Skin of body (tissue), 2 donors: Measurements from ENCODE around the gene BCKDHA. TPM values are rescaled to one million over a fixed set of nuclear protein-coding genes. Genes with fewer than 3 reads are reported as not detected.
A peak's percentile ranks its signal among the peaks of the same experiment; 100 is the strongest.
"Not testable (repeated sequence)": the region's sequence is repeated elsewhere in the genome, so short reads cannot be mapped to it uniquely, and the experiment has no call there.

Experiments
- DNase-seq: peaks from one replicate; lab custom pipeline; 2025; lab: John Stamatoyannopoulos, UW
- total RNA-seq: library from RNA; depleted of rRNA; stranded (reverse); fragments of >200 nt; gene quantifications from one replicate; pipeline ENCODE4 v1.2.3, GENCODE V29; 2014

Gene BCKDHA
- total RNA-seq, 1 donor from 2014 or later, result 36.5 TPM

DNA sequence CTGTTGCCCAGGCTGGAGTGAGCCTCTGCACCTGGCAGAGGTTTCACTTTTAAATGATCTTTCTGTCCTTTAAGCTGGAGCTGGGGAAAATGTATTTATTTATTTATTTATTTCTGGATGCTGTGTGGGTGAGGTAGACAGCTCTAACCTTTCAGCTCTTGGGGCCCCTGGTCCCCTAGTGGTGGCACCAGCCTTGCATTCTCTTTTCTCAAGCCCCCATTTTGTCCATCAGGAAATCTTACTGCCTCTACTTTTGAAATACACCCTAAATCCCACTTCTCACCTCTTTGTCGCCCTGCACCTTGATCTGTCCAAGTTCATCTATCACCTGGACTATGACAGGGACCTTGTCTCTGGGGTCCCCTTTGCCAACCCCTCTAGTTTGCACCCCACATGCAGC lies 31.5 kb upstream of the BCKDHA start:
- DNase-seq, result no peak

DNA sequence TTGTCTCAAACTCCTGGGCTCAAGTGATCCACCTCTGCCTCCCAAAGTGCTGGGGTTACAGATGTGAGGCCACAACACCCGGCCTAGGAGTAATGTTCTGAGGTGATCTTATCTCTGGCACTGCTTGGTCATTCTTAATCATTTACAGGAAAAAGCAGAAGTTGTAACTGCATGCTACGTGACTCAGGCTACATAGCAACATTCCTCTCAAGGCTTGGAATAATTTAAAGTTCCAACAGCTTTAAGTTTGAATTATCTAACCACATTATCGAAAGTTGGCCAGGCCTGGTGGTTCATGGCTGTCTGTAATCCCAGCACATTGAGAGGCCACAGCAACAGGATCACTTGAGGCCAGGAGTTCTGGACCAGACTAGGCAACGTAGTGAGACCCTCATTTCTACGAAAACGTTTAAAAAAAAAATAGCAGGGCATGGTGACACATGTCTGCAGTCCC lies 29.7 kb upstream of the BCKDHA start:
- no peak for DNase-seq

DNA sequence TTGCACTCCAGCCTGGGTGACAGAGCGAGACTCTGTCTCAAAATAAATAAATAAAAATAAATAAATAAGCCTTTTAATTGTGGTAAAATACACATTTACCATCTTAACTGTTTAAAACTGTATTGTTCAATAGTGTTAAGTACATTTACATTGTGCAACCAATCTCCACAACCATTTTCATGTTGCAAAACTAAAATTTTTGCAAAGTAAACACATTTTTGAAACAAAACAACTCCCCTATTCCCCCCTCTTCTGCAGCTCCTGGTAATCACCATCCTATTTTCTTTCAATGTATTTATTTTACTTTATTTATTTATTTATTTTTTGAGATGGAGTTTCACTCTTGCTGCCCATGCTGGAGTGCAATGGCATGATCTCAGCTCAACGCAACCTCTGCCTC lies 27.8 kb upstream of the BCKDHA start:
- DNase-seq, result no peak

DNA sequence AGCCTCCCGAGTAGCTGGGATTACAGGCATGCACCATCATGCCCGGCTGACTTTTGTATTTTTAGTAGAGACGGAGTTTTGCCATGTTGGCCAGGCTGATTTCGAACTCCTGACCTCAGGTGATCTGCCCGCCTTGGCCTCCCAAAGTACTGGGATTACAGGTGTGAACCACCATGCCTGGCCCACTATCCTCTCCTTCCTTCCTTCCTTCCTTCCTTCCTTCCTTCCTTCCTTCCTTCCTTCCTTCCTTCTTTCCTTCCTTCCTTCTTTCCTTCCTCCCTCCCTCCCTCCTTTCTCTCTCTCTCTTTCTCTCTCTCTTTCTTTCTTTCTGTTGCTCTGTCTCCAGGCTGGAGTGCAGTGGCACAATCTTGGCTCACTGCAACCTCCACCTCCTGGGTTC lies 26.5 kb upstream of the BCKDHA start:
- DNase-seq, result not testable (repeated sequence)

DNA sequence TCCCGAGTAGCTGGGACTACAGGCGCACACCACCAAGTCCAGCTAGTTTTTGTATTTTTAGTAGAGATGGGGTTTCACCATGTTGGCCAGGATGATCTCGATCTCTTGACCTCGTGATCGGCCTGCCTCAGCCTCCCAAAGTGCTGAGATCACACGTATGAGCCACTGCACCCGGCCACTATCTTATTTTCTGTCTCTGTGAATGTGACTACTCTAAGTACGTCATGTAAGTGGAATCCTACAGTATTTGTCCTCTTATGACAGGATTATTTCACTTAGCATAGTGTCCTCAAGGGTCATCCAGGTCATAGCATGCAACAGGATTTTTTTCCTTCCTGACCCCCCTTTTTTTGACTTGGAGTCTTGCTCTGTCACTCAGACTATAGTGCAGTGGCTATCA lies 26.1 kb upstream of the BCKDHA start:
- no peak for DNase-seq

DNA sequence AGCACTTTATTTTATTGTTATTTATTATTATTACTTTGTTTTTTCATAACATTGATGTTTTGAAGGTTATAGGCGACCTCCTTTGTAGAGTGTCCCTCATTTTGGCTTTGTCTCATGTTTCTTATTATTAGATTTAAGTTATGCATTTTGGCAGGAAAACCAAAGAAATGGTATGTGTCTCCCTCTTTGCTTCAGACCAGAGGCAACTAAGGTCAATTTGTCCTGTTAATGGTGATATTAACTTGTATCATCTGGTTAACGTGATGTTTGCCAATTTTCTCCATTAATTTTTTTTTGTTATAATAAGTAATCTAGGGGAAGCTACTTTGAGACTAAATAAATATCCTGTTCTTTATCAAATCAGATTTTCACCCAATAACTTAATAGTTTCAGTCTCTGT lies 25.1 kb upstream of the BCKDHA start:
- DNase-seq, result no peak

DNA sequence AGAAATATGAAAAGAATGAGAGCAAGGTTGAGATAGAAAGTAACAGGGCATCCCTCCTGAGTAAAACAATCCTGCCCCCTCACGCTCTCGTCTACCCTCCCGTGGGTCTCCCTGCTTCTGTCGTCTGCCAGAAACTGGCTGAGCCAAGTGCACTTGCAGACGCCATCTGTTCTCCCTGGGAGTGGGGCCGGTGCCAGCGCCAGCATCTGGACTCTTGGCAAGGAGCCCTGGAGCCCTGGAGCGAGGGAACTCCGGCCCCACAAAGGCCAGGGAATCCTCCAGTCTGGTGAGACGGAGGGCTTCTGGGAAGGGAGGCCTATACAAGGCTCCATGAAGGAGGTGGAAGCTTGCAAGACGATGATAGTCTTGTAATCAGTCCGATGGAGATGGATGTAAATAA lies 23.6 kb upstream of the BCKDHA start:
- DNase-seq, result peak; percentile 84

DNA sequence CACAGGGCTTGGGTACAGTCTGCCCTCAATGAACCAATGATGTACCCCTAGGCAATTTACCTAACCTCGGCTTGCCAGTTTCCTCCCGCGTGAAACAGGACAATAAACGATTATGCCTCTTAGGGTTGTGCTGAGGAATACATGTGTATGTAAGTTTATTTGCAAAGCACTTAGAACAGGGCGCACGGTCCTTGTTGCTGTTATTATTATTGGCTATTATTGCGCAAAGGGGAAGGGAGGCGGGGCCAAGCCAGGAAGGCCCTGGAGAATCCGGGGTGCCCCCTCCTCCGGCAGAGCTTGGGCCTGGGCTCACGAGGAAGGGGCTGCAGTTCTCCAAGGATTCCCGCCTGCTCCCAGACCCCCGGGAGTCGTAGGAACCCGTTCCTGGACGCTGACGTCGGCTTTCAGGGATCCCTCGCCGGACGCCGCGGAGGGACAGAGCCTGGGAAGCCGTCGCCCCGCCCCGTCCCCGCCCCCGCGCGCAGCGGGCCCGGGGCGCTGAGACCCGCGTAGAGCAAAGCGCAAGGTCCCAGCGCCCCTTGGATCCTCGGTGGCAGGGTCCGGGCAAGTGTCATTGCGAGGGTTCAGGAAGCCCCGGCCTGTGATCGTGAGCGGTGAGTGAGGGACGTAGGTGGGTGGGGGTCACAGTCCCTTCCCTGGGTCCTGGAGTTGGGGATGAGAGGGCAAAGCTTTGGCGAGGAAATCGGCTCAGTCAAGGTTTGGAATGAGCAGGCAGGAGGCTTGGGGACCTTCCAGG lies 21.2 kb upstream of the BCKDHA start, which contains the start of gene TMEM91:
Gene TMEM91 (plus strand): TSS at position 293 of the 757 bp plus-strand sequence. CDS start 1,777 bp downstream, outside the sequence.
- no peak for DNase-seq

DNA sequence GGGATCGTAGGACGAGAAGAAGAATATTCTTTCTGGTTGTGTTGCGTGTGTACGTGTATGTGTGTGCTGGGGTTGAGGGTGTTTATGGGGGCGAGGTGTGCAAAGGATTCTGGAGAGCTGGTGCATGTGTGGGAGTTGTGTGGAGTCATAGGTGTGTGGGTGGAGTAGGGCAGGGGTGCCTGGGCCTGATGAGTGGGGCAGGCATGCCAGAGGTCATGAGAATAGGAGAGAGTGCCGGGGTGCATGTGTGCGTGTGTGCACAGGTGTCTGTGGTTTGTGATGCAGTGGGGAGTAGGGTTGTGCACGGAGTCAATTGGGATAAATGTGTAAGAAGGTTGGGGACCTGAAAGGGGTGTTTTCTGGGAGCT lies 20.6 kb upstream of the BCKDHA start:
- DNase-seq, result no peak

DNA sequence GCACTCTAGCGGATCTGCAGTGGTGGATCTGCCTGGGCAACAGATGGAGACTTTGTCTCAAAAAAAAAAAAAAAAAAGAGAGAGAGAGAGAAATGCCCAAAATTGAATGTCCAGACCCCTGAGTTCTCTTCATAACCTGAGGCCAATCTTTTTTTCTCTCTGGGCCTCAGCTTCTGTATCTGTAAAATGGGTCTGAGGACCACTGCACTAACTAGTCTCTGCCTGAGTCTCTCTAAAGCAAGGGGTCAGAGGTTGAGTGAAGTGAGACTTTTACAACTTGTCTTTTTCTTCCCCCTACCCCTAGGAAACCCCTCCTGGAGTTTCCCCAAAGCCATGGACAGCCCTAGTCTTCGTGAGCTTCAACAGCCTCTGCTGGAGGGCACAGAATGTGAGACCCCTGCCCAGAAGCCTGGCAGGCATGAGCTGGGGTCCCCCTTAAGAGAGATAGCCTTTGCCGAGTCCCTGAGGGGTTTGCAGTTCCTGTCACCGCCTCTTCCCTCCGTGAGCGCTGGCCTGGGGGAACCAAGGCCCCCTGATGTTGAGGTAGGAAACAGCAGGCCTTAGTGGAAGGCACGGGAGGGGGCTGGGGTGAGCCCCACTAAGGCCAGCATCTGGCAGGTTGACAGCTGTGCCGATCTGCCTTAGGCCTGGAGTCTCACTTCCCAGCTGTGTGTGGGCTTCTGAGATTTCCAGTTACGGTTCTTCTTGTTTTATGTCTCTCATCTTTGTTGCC lies 19.5 kb upstream of the BCKDHA start:
- DNase-seq, result no peak

DNA sequence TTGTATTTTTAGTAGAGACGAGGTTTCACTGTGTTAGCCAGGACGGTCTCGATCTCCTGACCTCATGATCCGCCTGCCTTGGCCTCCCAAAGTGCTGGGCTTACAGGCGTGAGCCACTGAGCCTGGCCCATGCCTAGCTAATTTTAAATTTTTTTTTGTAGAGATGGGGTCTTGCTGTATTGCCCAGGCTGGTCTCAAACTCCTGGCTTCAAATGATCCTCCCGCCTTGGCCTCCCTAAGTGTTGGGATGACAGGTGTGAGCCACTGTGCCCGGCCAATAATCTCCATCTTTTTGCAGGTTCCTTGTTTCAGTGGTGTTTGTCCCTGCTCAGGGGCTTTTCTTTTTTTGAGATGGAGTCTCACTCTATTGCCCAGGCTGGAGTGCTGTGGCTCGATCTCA lies 16.1 kb upstream of the BCKDHA start:
- DNase-seq, result not testable (repeated sequence)

DNA sequence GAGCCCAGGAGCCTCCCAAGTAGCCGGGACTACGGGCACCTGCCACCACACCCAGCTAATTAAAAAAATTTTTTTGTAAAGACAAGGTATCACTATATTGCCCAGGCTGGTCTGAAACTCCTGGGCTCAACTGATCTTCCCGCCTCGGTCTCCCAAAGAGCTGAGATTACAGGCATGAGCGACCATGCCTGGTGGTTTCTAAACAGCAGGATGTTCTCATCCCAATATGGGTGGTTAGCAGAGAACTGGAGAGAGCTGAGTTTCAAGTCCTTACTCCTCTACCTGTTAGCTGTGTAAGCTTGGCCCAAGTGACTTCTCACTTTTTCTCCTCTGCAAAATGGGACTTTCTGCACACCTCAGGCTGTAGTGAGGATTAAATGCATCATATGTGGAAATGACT lies 13.3 kb upstream of the BCKDHA start:
- no peak for DNase-seq

DNA sequence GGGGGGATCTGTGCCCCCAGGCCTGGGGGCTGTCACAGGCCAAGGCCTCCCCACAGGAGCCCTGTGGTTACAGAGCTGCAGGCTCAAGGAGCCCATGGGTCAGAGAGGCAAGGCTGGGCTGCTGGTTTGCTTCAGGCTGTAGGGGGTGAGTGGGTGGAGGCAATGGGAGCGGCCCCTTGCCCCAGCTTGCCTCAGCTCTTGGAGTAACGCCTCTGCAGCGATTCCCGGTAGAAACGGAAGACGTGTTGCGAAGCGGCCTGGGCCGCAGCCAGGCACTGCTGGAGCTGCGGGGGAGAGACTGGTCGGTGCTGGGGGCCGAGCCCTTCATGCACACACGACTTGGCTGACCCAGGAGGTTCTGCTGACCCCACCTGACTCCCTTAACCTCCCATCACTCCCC lies 11.2 kb upstream of the BCKDHA start:
- no peak for DNase-seq

DNA sequence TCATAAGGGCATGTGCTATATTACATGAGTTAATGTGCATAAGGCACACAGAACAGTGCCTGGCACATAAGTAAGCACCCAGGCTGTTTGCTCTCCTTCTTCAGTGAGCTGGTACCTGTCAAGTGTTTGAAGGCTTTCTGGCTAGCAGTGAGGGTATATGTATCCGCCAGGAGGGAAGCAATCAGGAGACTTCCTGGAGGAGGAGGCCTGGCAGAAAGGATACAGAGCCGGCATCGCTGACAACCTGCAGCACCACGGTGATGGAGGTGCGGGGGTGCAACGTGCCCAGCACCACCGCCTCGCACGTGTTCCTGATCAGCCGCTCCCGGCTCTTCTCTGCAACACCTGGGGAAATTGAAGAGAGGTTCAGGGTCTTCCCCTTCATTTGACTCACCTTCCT lies 6.0 kb upstream of the BCKDHA start:
- no peak for DNase-seq

DNA sequence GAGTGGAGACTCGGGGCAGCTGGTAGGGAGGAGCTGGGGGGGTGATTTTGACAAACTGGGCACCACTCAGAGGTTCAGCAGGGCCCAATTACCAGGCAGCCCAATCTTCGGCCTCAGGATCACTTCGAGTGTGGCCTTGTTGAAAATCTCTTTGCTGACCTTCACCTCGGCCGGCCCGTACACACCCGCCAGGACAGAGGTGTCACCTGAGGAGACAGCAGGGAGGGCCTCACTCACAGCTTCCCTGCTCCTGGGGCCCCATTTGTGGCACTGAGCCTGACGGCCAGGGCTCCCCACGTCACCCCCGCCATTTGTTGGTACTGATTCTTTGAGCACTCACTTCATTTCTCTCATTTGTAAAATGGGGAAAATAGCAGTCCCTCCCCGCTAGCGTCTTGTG lies 4.8 kb upstream of the BCKDHA start:
- DNase-seq, result no peak

DNA sequence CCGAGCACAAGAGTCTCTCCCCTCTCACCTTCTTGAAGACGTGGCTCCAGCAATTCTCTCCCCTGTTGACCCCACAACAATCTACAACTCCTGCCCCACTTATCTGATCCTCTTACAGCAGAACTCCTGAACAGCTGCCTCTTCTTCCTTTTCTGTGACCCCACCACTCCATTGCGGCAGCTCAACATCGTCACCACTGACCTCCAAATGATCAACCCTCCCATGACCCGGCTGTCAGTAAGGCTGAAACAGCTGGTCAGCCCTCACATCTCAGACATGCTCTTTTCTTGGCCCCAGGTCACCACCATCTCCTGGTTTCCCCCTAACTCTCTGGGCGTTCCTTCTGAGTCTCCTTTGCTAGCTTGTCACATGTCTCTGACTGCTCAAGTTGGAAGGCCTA lies 2.3 kb upstream of the BCKDHA start:
- DNase-seq, result no peak

DNA sequence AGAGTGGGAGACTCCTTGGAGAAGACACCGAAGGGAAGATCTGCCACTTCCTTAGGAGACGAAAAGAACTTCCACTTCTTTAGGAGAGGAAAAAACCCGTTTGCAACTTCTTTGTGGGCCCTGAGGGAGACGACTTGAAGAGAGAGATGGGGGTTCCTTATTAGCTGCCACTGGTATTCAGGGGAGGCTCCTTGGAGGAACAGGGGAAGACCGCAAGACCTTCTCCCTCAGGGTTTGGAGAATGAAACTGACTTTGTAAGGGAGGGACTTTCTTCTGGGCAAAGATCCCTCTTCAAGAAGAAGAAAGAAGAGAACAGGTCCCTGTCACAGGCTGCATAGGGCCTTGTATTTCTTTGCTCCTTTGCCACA lies 416 bp downstream of the BCKDHA start:
- DNase-seq, result no peak

DNA sequence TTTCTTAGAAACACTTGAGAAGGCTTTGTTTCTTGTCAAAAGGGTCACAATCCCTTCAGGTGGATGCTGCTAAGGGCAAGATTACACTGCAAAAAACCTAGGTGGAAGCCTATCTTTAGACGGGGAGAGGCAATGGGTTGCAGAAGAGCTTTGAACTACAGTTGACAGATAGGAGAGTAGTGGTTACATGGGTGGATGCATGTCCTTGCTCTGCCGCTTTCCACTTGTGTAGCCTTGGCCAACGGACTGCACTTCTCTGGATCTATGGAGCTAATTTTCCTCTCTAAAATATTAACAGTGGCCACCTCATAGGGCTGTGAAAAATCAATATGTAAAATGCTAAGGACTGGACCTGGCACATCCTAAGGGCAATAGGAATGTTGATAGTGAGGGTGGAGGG lies 980 bp downstream of the BCKDHA start:
- DNase-seq, result no peak

DNA sequence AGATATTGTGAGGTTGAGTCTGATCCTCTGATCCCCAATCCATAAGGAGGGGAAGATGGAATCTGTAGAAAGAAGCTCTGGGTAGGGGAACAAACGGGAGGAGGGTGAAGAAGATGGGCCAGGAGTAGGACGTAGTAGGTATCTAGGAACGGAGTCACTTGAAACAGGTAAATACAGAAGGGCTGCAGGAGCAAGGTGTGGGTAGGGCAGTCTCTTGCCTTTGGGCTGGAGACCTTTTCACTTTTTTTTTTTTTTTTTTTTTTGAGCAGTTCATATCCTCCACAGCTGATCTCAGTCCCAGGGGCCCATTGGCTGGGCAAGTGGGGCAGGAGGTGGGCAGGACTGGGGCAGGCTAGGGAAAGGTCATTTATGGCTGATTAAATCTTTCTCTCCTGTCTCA lies 1.5 kb downstream of the BCKDHA start:
- DNase-seq, result no peak

DNA sequence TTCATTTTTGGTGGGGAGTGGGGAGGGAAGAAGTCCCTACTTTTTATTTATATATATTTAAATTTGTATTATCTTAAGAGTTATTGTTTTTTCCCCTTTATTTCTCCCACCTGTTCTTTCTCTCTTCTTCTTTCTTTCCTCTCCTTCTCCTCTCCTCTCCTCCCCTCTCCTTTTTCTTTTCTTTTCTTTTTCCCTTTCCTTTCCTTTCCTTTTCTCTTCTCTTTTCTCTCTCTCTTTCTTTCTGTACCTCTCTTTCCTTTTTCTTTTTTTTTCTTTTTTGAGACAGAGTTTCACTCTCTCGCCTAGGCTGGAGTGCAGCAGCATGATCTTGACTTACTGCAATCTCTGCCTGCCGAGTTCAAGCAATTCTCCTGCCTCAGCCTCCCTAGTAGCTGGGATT lies 1.9 kb downstream of the BCKDHA start:
- DNase-seq, result no peak

DNA sequence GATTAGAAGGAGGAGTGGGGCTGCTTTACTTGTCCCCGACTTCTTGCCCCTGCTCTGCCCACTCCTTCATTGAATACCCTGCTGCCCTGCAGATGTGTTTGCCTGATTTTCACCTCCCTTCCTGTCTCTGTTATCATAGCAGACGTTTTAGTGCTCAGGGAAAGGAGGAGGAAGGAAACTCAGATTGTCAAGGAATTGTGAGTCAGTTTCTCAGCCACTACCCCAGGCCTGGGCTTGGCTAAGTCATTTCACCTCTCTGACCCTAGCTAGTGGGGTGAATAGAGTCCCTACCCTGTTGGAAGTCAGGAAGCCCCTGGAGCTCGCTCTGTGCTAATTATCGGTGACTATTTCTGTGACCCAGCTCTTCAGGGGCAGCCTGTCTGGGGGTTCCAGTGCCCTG lies 3.9 kb downstream of the BCKDHA start:
- DNase-seq, result no peak

DNA sequence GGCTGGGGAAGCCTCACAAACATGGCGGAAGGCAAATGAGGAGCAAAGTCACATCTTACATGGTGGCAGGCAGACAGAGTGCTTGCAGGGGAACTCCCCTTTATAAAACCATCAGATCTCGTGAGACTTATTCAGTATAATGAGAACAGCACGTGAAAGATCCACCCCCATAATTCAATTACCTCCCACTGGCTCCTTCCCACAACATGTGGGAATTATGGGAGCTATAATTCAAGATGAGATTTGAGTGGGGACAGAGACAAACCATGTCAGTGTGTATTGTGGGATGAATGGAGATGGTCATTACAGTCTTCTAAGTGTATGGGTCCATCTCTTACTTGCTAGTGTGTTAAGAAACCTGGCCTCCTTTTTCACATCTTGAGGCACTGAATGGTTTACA lies 4.4 kb downstream of the BCKDHA start:
- no peak for DNase-seq
